Measurements from ENCODE around the gene FCER1G.

DNA sequence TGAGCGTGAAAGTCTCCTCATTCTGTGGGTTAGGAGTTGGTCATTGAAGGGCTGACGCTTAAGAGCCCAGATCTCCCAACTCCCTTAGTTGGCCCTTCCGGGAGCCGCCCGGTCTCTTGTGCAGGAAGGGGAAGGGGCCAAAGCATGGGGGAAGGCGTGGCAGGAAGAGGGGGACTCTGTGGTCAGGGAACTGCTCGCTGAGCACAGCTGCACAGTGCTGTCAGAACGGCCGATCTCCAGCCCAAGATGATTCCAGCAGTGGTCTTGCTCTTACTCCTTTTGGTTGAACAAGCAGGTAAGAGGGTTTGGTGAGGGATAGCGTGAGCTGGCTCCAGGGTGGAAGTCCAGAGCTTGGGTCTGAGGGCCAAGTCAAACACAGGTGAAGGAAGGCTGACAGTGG lies at the start of gene FCER1G:
- TF ChIP-seq GABPA (IDR thresholded peaks at IDR 0.05; ENCODE audit: low read depth) (no peak; the same call in 1 of the 2 replicates), POLR2AphosphoS5 (IDR thresholded peaks at IDR 0.05; ENCODE audit: low read depth) (peak; percentile 86)
- TF ChIP-seq, protein P1, sequence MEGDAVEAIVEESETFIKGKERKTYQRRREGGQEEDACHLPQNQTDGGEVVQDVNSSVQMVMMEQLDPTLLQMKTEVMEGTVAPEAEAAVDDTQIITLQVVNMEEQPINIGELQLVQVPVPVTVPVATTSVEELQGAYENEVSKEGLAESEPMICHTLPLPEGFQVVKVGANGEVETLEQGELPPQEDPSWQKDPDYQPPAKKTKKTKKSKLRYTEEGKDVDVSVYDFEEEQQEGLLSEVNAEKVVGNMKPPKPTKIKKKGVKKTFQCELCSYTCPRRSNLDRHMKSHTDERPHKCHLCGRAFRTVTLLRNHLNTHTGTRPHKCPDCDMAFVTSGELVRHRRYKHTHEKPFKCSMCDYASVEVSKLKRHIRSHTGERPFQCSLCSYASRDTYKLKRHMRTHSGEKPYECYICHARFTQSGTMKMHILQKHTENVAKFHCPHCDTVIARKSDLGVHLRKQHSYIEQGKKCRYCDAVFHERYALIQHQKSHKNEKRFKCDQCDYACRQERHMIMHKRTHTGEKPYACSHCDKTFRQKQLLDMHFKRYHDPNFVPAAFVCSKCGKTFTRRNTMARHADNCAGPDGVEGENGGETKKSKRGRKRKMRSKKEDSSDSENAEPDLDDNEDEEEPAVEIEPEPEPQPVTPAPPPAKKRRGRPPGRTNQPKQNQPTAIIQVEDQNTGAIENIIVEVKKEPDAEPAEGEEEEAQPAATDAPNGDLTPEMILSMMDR (IDR thresholded peaks at IDR 0.05; ENCODE audit: insufficient read depth, low read length), result no peak
- TF ChIP-seq, protein P2, sequence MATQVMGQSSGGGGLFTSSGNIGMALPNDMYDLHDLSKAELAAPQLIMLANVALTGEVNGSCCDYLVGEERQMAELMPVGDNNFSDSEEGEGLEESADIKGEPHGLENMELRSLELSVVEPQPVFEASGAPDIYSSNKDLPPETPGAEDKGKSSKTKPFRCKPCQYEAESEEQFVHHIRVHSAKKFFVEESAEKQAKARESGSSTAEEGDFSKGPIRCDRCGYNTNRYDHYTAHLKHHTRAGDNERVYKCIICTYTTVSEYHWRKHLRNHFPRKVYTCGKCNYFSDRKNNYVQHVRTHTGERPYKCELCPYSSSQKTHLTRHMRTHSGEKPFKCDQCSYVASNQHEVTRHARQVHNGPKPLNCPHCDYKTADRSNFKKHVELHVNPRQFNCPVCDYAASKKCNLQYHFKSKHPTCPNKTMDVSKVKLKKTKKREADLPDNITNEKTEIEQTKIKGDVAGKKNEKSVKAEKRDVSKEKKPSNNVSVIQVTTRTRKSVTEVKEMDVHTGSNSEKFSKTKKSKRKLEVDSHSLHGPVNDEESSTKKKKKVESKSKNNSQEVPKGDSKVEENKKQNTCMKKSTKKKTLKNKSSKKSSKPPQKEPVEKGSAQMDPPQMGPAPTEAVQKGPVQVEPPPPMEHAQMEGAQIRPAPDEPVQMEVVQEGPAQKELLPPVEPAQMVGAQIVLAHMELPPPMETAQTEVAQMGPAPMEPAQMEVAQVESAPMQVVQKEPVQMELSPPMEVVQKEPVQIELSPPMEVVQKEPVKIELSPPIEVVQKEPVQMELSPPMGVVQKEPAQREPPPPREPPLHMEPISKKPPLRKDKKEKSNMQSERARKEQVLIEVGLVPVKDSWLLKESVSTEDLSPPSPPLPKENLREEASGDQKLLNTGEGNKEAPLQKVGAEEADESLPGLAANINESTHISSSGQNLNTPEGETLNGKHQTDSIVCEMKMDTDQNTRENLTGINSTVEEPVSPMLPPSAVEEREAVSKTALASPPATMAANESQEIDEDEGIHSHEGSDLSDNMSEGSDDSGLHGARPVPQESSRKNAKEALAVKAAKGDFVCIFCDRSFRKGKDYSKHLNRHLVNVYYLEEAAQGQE (IDR thresholded peaks at IDR 0.05; ENCODE audit: insufficient replicate concordance, low read depth), result no peak
